CD4-positive, alpha-beta memory T cell (primary cell): Measurements from ENCODE around the gene POLDIP3. TPM values are rescaled to one million over a fixed set of nuclear protein-coding genes. Genes with fewer than 3 reads are reported as not detected.

Source experiments
- CTCF ChIA-PET: fragments of 350-600 bp; sonication (Branson Sonifier 250); formaldehyde crosslinking; loops from one replicate; lab custom pipeline; 2021; ENCODE audit warnings: inconsistent platforms; ENCODE audit not compliant: partially characterized antibody; lab: Charles Lee
- POLR2A ChIA-PET: fragments of 350-600 bp; sonication (Branson Sonifier 250); formaldehyde crosslinking; loops from one replicate; lab custom pipeline; 2021; ENCODE audit not compliant: partially characterized antibody; lab: Charles Lee
- DNase-seq, 5 donors: peaks; one replicate each; pipeline versions ENCODE4 v3.0.0 to v3.0.0-alpha.2; 2020 to 2022; ENCODE audit warnings: mixed read lengths in 1 of 5
- H3K27ac ChIP-seq: one replicate; pipeline ENCODE4 v1.7.0; 2013; ENCODE audit warnings: low read depth, low read length
- H3K27me3 ChIP-seq: 2 replicates; pipeline ENCODE4 v1.7.0; 2013; ENCODE audit warnings: mild to moderate bottlenecking, low read length, moderate library complexity; ENCODE audit not compliant: insufficient read depth
- H3K36me3 ChIP-seq: 2 replicates; pipeline ENCODE4 v1.7.0; 2013; ENCODE audit warnings: mild to moderate bottlenecking, low read length, moderate library complexity; ENCODE audit not compliant: insufficient read depth
- H3K4me1 ChIP-seq: 2 replicates; pipeline ENCODE4 v1.7.0; 2013; ENCODE audit warnings: mild to moderate bottlenecking, low read length, moderate library complexity; ENCODE audit not compliant: insufficient read depth
- H3K4me3 ChIP-seq, 2 donors: one replicate each; pipeline ENCODE4 v1.7.0; 2013; ENCODE audit warnings: low read length in 2 of 2, mild to moderate bottlenecking in 1 of 2
- H3K9me3 ChIP-seq, 2 donors: one replicate each; pipeline ENCODE4 v1.7.0; 2013; ENCODE audit warnings: low read length in 2 of 2, control low read depth in 1 of 2; ENCODE audit not compliant: control insufficient read depth in 1 of 2
- H3K27ac Mint-ChIP-seq, 7 donors: one replicate each; pipeline ENCODE4 v1.8.0; 2020 to 2021; ENCODE audit warnings: mixed read lengths in 7 of 7, mild to moderate bottlenecking in 6 of 7, inconsistent platforms in 3 of 7, moderate library complexity in 3 of 7
- H3K27me3 Mint-ChIP-seq, 2 donors: one replicate each; pipeline ENCODE4 v1.8.0; 2020 to 2021; ENCODE audit warnings: mixed read lengths in 2 of 2
- H3K36me3 Mint-ChIP-seq, 2 donors: one replicate each; pipeline ENCODE4 v1.8.0; 2020 to 2021; ENCODE audit warnings: mixed read lengths in 2 of 2, inconsistent platforms in 1 of 2, mild to moderate bottlenecking in 1 of 2
- H3K4me1 Mint-ChIP-seq, 4 donors: one replicate each; pipeline ENCODE4 v1.8.0; 2020 to 2021; ENCODE audit warnings: mixed read lengths in 4 of 4, mild to moderate bottlenecking in 1 of 4
- H3K4me3 Mint-ChIP-seq, 8 donors: one replicate each; pipeline ENCODE4 v1.8.0; 2020 to 2021; ENCODE audit warnings: mixed read lengths in 8 of 8, mild to moderate bottlenecking in 7 of 8, moderate library complexity in 6 of 8, inconsistent platforms in 3 of 8
- H3K9me3 Mint-ChIP-seq, 8 donors: one replicate each; pipeline ENCODE4 v1.8.0; 2020 to 2021; ENCODE audit warnings: mixed read lengths in 8 of 8, mild to moderate bottlenecking in 5 of 8, inconsistent platforms in 3 of 8, moderate library complexity in 1 of 8
- intact Hi-C: fragments of 100-400 bp; cut with micrococcal nuclease; formaldehyde crosslinking; loops from one replicate; pipeline ENCODE4 v1.15.1; 2023
- polyA plus RNA-seq, 2 donors: library from polyadenylated mRNA; unstranded; fragments of 300-500 nt; fragmentation: Illumina TruSeq; gene quantifications; one replicate each; pipeline ENCODE4 v1.2.3, GENCODE V29; 2021
- total RNA-seq, 2 experiments: library from RNA; stranded (reverse); gene quantifications; one replicate each; pipeline ENCODE4 v1.2.3, GENCODE V29; 2021

Gene POLDIP3
- total and polyA plus RNA-seq, 4 experiments from 2014 or later: 66.1 to 82.3 (median 77.8) TPM

DNA sequence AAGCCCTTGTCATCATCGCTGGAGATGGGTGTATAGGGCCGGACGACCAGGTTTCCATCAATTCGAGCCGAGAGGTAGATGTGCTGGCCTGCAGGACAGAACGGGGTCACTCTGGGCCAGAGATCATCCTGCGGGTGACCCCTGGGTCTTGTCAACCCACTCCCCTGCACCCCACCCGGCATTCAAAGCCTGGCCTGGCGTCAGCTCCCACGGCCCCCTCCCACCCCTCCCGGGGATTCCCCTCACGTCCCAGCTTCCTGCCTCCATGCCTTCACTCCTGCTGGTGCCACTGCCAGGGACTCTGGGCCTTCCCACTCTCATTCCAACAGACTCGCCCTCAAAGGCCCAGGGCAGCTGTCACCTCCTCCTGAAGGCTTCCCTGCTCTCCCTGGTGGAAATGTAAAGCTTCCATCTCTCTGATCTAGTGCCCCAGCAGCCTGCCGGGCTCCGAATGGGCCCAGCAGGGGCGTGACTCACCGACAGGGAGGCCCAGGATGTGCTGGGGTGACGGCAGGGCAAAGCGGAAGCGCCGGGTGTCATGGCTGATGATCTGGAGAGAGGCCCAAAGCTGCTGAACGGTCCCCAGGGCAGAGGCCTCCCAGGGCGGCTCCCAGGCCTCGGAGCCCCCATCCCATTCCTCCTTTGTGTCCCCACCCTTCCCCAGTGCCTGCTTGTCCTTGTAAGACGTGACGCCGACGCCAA is 16.4 kb upstream of the POLDIP3 start:
- H3K36me3 Mint-ChIP-seq: peaks cover 15 to 51% of the 10 kb centered on the region in 2 donors
- H3K27ac ChIP-seq: no peak overlapping the region
- CTCF ChIA-PET: interaction anchor here (1.4 kb wide), 1 partner anchor 9 kb away, joined by 3 read pairs; no protein-coding TSS in a partner anchor
- H3K4me1 Mint-ChIP-seq: no peaks in the 10 kb centered on the region
- no peak overlapping the region for H3K4me3 Mint-ChIP-seq
- no peak overlapping the region for H3K4me3 ChIP-seq
- H3K9me3 Mint-ChIP-seq: no peaks in the 10 kb centered on the region
- peaks cover 53% of the 10 kb centered on the region for H3K36me3 ChIP-seq
- H3K4me1 ChIP-seq: no peaks in the 10 kb centered on the region
- intact Hi-C loops: no loop called here
- no peaks in the 10 kb centered on the region for H3K9me3 ChIP-seq
- no peak for DNase-seq
- POLR2A ChIA-PET: no interaction called here
- peak overlapping the region in 1 of 7 donors; percentile 77 for H3K27ac Mint-ChIP-seq
- H3K27me3 Mint-ChIP-seq: no peaks in the 10 kb centered on the region
- no peaks in the 10 kb centered on the region for H3K27me3 ChIP-seq

GRCh38 chr22:42630211-42630610 is 15.5 kb upstream of the POLDIP3 start:
- no peak overlapping the region for H3K27ac Mint-ChIP-seq
- POLR2A ChIA-PET: no interaction called here
- Histone ChIP-seq H3K27me3 (no peaks in the 10 kb centered on the region), H3K4me1 (no peaks in the 10 kb centered on the region), H3K36me3 (peaks cover 56% of the 10 kb centered on the region), H3K4me3 (no peak overlapping the region), H3K9me3 (no peaks in the 10 kb centered on the region), H3K27ac (no peak overlapping the region)
- H3K27me3 Mint-ChIP-seq: no peaks in the 10 kb centered on the region
- H3K4me1 Mint-ChIP-seq: no peaks in the 10 kb centered on the region
- H3K9me3 Mint-ChIP-seq: no peaks in the 10 kb centered on the region
- CTCF ChIA-PET: interaction anchor here (1.4 kb wide), 1 partner anchor 8 kb away, joined by 3 read pairs; no protein-coding TSS in a partner anchor
- no peak for DNase-seq
- intact Hi-C loops: no loop called here
- H3K4me3 Mint-ChIP-seq: no peak overlapping the region
- peaks cover 17 to 47% of the 10 kb centered on the region in 2 donors for H3K36me3 Mint-ChIP-seq

DNA sequence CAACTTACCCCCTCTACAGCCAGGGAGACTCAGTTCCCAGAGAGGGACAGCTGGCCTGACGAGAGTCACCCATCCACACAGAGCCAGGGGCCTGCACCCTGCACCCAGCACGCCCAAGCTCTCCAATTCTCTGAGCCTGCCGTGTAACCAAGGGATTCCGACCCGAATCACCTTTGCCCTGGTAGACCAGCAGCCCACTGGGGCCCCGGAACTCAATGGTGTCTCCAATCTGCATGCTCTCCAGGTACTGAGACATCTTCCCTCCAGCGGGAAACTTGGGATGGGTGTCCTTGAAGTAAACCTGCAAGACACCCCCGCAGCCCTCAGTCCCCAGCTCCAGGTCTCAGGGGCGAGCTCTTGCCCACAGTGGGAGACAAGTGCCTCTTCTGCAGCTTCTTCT is 13.3 kb upstream of the POLDIP3 start:
- intact Hi-C loops: no loop called here
- Mint-ChIP-seq H3K27ac (peak overlapping the region in 3 of 7 donors; percentile 9 to 88 (median 12)), H3K27me3 (no peaks in the 10 kb centered on the region), H3K4me1 (no peaks in the 10 kb centered on the region), H3K4me3 (no peak overlapping the region), H3K9me3 (no peaks in the 10 kb centered on the region), H3K36me3 (peaks cover 17 to 39% of the 10 kb centered on the region in 2 donors)
- Histone ChIP-seq H3K36me3 (peaks cover 62% of the 10 kb centered on the region), H3K9me3 (no peaks in the 10 kb centered on the region), H3K27me3 (no peaks in the 10 kb centered on the region), H3K27ac (no peak overlapping the region), H3K4me3 (no peak overlapping the region), H3K4me1 (no peaks in the 10 kb centered on the region)
- POLR2A ChIA-PET: interaction anchor here (1.9 kb wide), 1 partner anchor 21 kb away, joined by 6 read pairs; the partner anchor contains the start of gene CYB5R3
- CTCF ChIA-PET: no interaction called here
- no peak for DNase-seq

GRCh38 chr22:42626951-42627625 is 12.4 kb upstream of the POLDIP3 start:
- no peaks in the 10 kb centered on the region for H3K4me1 ChIP-seq
- no peak for DNase-seq
- H3K27ac ChIP-seq: no peak overlapping the region
- ChIA-PET CTCF (no interaction called here), POLR2A (interaction anchor here (1.9 to 2.6 kb wide), 2 partner anchors 12 to 22 kb away, joined by 6 to 13 read pairs; partner anchors contain the start of genes CYB5R3 and POLDIP3)
- intact Hi-C loops: no loop called here
- H3K27me3 ChIP-seq: no peaks in the 10 kb centered on the region
- no peaks in the 10 kb centered on the region for H3K4me1 Mint-ChIP-seq
- no peaks in the 10 kb centered on the region for H3K9me3 Mint-ChIP-seq
- no peak overlapping the region for H3K4me3 Mint-ChIP-seq
- no peak overlapping the region for H3K4me3 ChIP-seq
- H3K27ac Mint-ChIP-seq: peak overlapping the region in 1 of 7 donors; percentile 10
- peaks cover 17 to 33% of the 10 kb centered on the region in 2 donors for H3K36me3 Mint-ChIP-seq
- H3K9me3 ChIP-seq: no peaks in the 10 kb centered on the region
- peaks cover 55% of the 10 kb centered on the region for H3K36me3 ChIP-seq
- H3K27me3 Mint-ChIP-seq: no peaks in the 10 kb centered on the region

DNA sequence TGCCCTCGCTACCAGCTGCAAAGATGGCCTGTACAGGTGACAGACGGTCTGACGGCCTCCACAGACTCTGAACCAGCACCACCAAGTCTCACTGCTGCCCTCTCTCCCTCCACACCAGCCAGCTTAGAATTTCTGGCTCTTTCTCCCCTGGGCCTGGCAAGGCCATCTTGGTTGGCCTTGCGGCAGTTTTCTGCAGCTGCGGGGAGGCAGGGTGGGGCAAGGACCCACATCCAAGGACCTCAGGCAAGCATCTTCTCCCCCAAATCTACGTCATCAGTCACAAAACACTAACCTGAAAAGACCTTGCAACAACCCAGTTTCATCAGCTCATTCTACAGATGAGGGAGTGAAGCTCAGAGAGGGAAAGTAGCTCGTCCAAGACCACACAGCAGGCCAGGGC is 11.7 kb upstream of the POLDIP3 start:
- POLR2A ChIA-PET: interaction anchor here (1.9 to 2.6 kb wide), 2 partner anchors 11 to 22 kb away, joined by 6 to 13 read pairs; partner anchors contain the start of genes CYB5R3 and POLDIP3
- H3K27ac Mint-ChIP-seq: peak overlapping the region in 1 of 7 donors; percentile 63

DNA sequence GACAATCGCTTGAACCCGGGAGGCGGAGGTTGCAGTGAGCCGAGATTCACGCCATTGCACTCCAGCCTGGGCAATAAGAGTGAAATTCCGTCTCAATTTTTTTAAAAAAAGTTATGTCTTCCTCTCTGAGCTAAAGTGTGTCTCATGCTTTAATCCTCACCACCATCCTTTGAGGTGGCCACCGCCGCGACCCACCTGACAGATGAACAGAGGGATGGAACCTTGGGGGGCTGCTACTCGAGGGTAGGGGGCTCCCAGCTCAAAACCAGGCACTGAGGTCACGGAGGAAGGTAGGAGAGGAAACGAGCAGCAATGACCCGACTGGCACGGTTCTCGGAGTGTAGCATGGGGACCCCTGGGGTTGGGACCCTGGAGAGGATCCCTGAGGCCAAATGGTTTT is 10.7 kb upstream of the POLDIP3 start:
- peaks cover 14 to 35% of the 10 kb centered on the region in 2 donors for H3K36me3 Mint-ChIP-seq

More for the DNA sequence above, 11.7 kb upstream of the POLDIP3 start:
- Histone ChIP-seq H3K36me3 (peaks cover 51% of the 10 kb centered on the region), H3K4me1 (no peaks in the 10 kb centered on the region), H3K9me3 (no peaks in the 10 kb centered on the region), H3K4me3 (no peak overlapping the region), H3K27ac (no peak overlapping the region), H3K27me3 (no peaks in the 10 kb centered on the region)
- Mint-ChIP-seq H3K4me1 (peaks cover 2 to 3% (median 3%) of the 10 kb centered on the region in 4 donors), H3K27me3 (no peaks in the 10 kb centered on the region), H3K4me3 (no peak overlapping the region), H3K9me3 (no peaks in the 10 kb centered on the region), H3K36me3 (peaks cover 15 to 36% of the 10 kb centered on the region in 2 donors)
- intact Hi-C loops: no loop called here
- no peak for DNase-seq
- CTCF ChIA-PET: no interaction called here

GRCh38 chr22:42624551-42625106 is 9.9 kb upstream of the POLDIP3 start:
- CTCF ChIA-PET: no interaction called here

More for the DNA sequence above, 10.7 kb upstream of the POLDIP3 start:
- ChIA-PET CTCF (no interaction called here), POLR2A (interaction anchor here (2.6 kb wide), 1 partner anchor 10 kb away, joined by 13 read pairs; the partner anchor contains the start of gene POLDIP3)
- peak overlapping the region in 1 of 7 donors; percentile 56 for H3K27ac Mint-ChIP-seq
- H3K9me3 Mint-ChIP-seq: no peaks in the 10 kb centered on the region
- intact Hi-C loops: no loop called here
- H3K4me1 ChIP-seq: no peaks in the 10 kb centered on the region
- H3K36me3 ChIP-seq: peaks cover 46% of the 10 kb centered on the region
- no peak overlapping the region for H3K4me3 Mint-ChIP-seq
- H3K27ac ChIP-seq: no peak overlapping the region
- no peaks in the 10 kb centered on the region for H3K9me3 ChIP-seq
- H3K4me1 Mint-ChIP-seq: peaks cover 4 to 6% (median 6%) of the 10 kb centered on the region in 4 donors
- H3K27me3 Mint-ChIP-seq: no peaks in the 10 kb centered on the region
- no peaks in the 10 kb centered on the region for H3K27me3 ChIP-seq
- no peak overlapping the region for H3K4me3 ChIP-seq
- DNase-seq: no peak

More at GRCh38 chr22:42624551-42625106, 9.9 kb upstream of the POLDIP3 start:
- no peaks in the 10 kb centered on the region for H3K27me3 Mint-ChIP-seq
- H3K9me3 ChIP-seq: no peaks in the 10 kb centered on the region
- no peak overlapping the region for H3K27ac Mint-ChIP-seq
- no peaks in the 10 kb centered on the region for H3K4me1 ChIP-seq
- H3K36me3 ChIP-seq: peaks cover 41% of the 10 kb centered on the region
- POLR2A ChIA-PET: interaction anchor here (2.8 kb wide), 1 partner anchor 10 kb away, joined by 15 read pairs; the partner anchor contains the start of gene POLDIP3
- H3K4me3 Mint-ChIP-seq: no peak overlapping the region
- H3K9me3 Mint-ChIP-seq: no peaks in the 10 kb centered on the region
- peaks cover 14 to 35% of the 10 kb centered on the region in 2 donors for H3K36me3 Mint-ChIP-seq
- DNase-seq: no peak
- intact Hi-C loops: no loop called here
- H3K27me3 ChIP-seq: no peaks in the 10 kb centered on the region
- H3K4me1 Mint-ChIP-seq: peaks cover 4 to 6% (median 6%) of the 10 kb centered on the region in 4 donors
- H3K27ac ChIP-seq: no peak overlapping the region
- H3K4me3 ChIP-seq: no peak overlapping the region
